HG03159 (cell line): Measurements from ENCODE around the gene ABCA4.
"Not testable (repeated sequence)": the region's sequence is repeated elsewhere in the genome, so short reads cannot be mapped to it uniquely, and the experiment has no call there.

Experiments used
- ATAC-seq: cut with Tn5 transposase; IDR thresholded peaks from one replicate; pipeline ENCODE4 v1.9.1; 2021; ENCODE audit warnings: mild to moderate bottlenecking, moderate library complexity; ENCODE audit not compliant: unreplicated experiment

The ABCA4 gene

GRCh38 chr1:94120991-94121390 is at the start of gene ABCA4:
ABCA4 (minus strand) TSS chr1:94121148; CDS start chr1:94121045, 103 bp downstream.
- ATAC-seq, result no peak

GRCh38 chr1:94169126-94169525 is 48.2 kb upstream of the ABCA4 start:
- ATAC-seq, result no peak

GRCh38 chr1:94165843-94166242 is 44.9 kb upstream of the ABCA4 start:
- no peak for ATAC-seq

- ATAC-seq, result not testable (repeated sequence)
These were observed 43.9 kb upstream of the ABCA4 start for GRCh38 chr1:94164885-94165284.

GRCh38 chr1:94164121-94164520 is 43.2 kb upstream of the ABCA4 start:
- ATAC-seq, result not testable (repeated sequence)

GRCh38 chr1:94163249-94163648 is 42.3 kb upstream of the ABCA4 start:
- ATAC-seq, result not testable (repeated sequence)

- ATAC-seq, result no peak
These were observed 39.9 kb upstream of the ABCA4 start for GRCh38 chr1:94160811-94161210.

GRCh38 chr1:94156096-94156625 is 35.2 kb upstream of the ABCA4 start:
- ATAC-seq, result no peak

- ATAC-seq, result no peak
These were observed 34.0 kb upstream of the ABCA4 start for GRCh38 chr1:94154989-94155388.

GRCh38 chr1:94153133-94153532 is 32.2 kb upstream of the ABCA4 start:
- no peak for ATAC-seq

GRCh38 chr1:94149166-94149565 is 28.2 kb upstream of the ABCA4 start:
- ATAC-seq, result not testable (repeated sequence)

GRCh38 chr1:94146273-94146672 is 25.3 kb upstream of the ABCA4 start:
- no peak for ATAC-seq

GRCh38 chr1:94144836-94145235 is 23.9 kb upstream of the ABCA4 start:
- ATAC-seq, result no peak

GRCh38 chr1:94143809-94144176 is 22.8 kb upstream of the ABCA4 start:
- no peak for ATAC-seq

- ATAC-seq, result no peak
These were observed 22.3 kb upstream of the ABCA4 start for GRCh38 chr1:94143173-94143808.

- no peak for ATAC-seq
These were observed 21.6 kb upstream of the ABCA4 start for GRCh38 chr1:94142583-94142982.

- no peak for ATAC-seq
These were observed 21.1 kb upstream of the ABCA4 start for GRCh38 chr1:94142022-94142421.

- no peak for ATAC-seq
These were observed 11.2 kb upstream of the ABCA4 start for GRCh38 chr1:94132111-94132510.

- no peak for ATAC-seq
These were observed 10.1 kb upstream of the ABCA4 start for GRCh38 chr1:94130851-94131595.

GRCh38 chr1:94126651-94127050 is 5.7 kb upstream of the ABCA4 start:
- no peak for ATAC-seq

- ATAC-seq, result no peak
These were observed 4.9 kb upstream of the ABCA4 start for GRCh38 chr1:94125551-94126514.
